ENCODE results near the gene ODAM. TPM values are rescaled to one million over a fixed set of nuclear protein-coding genes. Genes with fewer than 3 reads are reported as not detected.

The ODAM gene
- total RNA-seq, 1 experiment from 2014 or later = not detected

DNA sequence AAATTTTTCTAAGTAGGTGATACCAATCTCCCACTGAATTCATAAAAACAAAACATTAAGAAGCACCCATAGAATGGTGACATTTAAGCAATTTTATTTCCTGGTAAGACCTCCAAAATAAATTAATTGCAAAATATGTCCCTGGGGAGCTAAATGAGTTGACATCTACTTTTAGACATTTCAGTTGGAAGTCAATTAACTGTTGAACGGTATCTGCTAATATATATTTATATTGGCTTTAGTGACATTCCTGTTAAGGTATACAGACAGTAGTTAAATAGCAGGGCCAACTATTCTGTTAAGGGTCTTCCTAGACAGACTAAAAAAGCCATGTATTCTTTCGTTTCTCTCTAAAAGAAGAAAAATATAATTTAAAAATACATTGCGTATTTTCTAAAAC is 41.6 kb upstream of the ODAM start, which contains the start of gene PRR27:
Gene PRR27, plus strand, starts transcription at position 301 of the 400 bp plus-strand sequence. CDS start 139 bp downstream, outside the sequence.
- Mint-ChIP-seq H3K4me3 (no peak within 1 kb of the TSS), H3K36me3 (no peaks in the 10 kb centered on the region), H3K27ac (no peak within 1 kb of the TSS), H3K27me3 (ENCODE audit: low read depth) (no peaks in the 10 kb centered on the region), H3K9me3 (no peaks in the 10 kb centered on the region), H3K4me1 (peaks cover 11% of the 10 kb centered on the region)
- no peak for ATAC-seq
- ChIA-PET CTCF (no interaction called here), POLR2A (no interaction called here)
- DNase-seq (ENCODE audit: low spot score) = no peak
- TF ChIP-seq, protein P1, sequence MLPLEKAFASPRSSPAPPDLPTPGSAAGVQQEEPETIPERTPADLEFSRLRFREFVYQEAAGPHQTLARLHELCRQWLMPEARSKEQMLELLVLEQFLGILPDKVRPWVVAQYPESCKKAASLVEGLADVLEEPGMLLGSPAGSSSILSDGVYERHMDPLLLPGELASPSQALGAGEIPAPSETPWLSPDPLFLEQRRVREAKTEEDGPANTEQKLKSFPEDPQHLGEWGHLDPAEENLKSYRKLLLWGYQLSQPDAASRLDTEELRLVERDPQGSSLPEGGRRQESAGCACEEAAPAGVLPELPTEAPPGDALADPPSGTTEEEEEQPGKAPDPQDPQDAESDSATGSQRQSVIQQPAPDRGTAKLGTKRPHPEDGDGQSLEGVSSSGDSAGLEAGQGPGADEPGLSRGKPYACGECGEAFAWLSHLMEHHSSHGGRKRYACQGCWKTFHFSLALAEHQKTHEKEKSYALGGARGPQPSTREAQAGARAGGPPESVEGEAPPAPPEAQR (CRISPR knock-in tag; IDR thresholded peaks at IDR 0.05) = no peak
- TF ChIP-seq NFATC4 (CRISPR knock-in tag; IDR thresholded peaks at IDR 0.05) (no peak), NR3C1 (CRISPR knock-in tag; conservative IDR thresholded peaks at IDR 0.05; ENCODE audit: low read depth) (no peak), E2F5 (CRISPR knock-in tag; IDR thresholded peaks at IDR 0.05) (no peak), ATF1 (CRISPR knock-in tag; IDR thresholded peaks at IDR 0.05) (no peak), ZNF263 (CRISPR knock-in tag; IDR thresholded peaks at IDR 0.05; ENCODE audit: low read depth) (no peak), ZNF425 (CRISPR knock-in tag; conservative IDR thresholded peaks at IDR 0.05) (no peak), E2F4 (CRISPR knock-in tag; IDR thresholded peaks at IDR 0.05; ENCODE audit: borderline replicate concordance, low read depth) (no peak), EMX1 (CRISPR knock-in tag; IDR thresholded peaks at IDR 0.05) (no peak)
- TF ChIP-seq, protein P2, sequence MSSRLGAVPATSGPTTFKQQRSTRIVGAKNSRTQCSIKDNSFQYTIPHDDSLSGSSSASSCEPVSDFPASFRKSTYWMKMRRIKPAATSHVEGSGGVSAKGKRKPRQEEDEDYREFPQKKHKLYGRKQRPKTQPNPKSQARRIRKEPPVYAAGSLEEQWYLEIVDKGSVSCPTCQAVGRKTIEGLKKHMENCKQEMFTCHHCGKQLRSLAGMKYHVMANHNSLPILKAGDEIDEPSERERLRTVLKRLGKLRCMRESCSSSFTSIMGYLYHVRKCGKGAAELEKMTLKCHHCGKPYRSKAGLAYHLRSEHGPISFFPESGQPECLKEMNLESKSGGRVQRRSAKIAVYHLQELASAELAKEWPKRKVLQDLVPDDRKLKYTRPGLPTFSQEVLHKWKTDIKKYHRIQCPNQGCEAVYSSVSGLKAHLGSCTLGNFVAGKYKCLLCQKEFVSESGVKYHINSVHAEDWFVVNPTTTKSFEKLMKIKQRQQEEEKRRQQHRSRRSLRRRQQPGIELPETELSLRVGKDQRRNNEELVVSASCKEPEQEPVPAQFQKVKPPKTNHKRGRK (CRISPR knock-in tag; IDR thresholded peaks at IDR 0.05; ENCODE audit: borderline replicate concordance) = no peak
- TF ChIP-seq, protein P3, sequence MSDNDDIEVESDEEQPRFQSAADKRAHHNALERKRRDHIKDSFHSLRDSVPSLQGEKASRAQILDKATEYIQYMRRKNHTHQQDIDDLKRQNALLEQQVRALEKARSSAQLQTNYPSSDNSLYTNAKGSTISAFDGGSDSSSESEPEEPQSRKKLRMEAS (CRISPR knock-in tag; IDR thresholded peaks at IDR 0.05) = no peak

- CTCF ChIA-PET = interaction anchor here (0.8 kb wide), 1 partner anchor 262 kb away, joined by 3 read pairs; no protein-coding TSS in a partner anchor
- no peak overlapping the region for H3K4me3 Mint-ChIP-seq
- H3K27me3 Mint-ChIP-seq (ENCODE audit: low read depth) = no peaks in the 10 kb centered on the region
These were observed 36.9 kb upstream of the ODAM start for GRCh38 chr4:70158576-70158975.

More at GRCh38 chr4:70158576-70158975, 36.9 kb upstream of the ODAM start:
- no peak overlapping the region for H3K27ac Mint-ChIP-seq
- H3K4me1 Mint-ChIP-seq = peaks cover 7% of the 10 kb centered on the region; the same call in 1 of the 2 replicates
- TF ChIP-seq ZBTB21 (CRISPR knock-in tag; IDR thresholded peaks at IDR 0.05; ENCODE audit: borderline replicate concordance) = no peak
- TF ChIP-seq, protein P4, sequence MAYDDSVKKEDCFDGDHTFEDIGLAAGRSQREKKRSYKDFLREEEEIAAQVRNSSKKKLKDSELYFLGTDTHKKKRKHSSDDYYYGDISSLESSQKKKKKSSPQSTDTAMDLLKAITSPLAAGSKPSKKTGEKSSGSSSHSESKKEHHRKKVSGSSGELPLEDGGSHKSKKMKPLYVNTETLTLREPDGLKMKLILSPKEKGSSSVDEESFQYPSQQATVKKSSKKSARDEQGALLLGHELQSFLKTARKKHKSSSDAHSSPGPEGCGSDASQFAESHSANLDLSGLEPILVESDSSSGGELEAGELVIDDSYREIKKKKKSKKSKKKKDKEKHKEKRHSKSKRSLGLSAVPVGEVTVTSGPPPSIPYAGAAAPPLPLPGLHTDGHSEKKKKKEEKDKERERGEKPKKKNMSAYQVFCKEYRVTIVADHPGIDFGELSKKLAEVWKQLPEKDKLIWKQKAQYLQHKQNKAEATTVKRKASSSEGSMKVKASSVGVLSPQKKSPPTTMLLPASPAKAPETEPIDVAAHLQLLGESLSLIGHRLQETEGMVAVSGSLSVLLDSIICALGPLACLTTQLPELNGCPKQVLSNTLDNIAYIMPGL (CRISPR knock-in tag; IDR thresholded peaks at IDR 0.05) = no peak
- no peak for TF ChIP-seq TCF7 (CRISPR knock-in tag; IDR thresholded peaks at IDR 0.05; ENCODE audit: low read depth)
- no peak for TF ChIP-seq NR2C2 (CRISPR knock-in tag; IDR thresholded peaks at IDR 0.05)
- H3K9me3 Mint-ChIP-seq = no peaks in the 10 kb centered on the region
- H3K36me3 Mint-ChIP-seq = no peaks in the 10 kb centered on the region
- DNase-seq (ENCODE audit: low spot score) (peak; percentile 22), ATAC-seq (no peak)
- POLR2A ChIA-PET = interaction anchor here (0.6 kb wide), 1 partner anchor 185 kb away, joined by 3 read pairs; no protein-coding TSS in a partner anchor

Measured in WTC11 (cell line).